Gastroesophageal sphincter (tissue), 3 donors: Measurements from ENCODE around the gene SLC1A4.
"Not testable (repeated sequence)": the region's sequence is repeated elsewhere in the genome, so short reads cannot be mapped to it uniquely, and the experiment has no call there.

Experiments used
- CTCF ChIP-seq, 4 experiments: fragments of 200-600 bp in 2 of 4; fragments of 450-650 bp in 2 of 4; sonication (generic) in 1 of 4; IDR thresholded peaks; one replicate each; pipeline ENCODE4 v1.5.1; 2017 to 2019; ENCODE audit warnings: antibody characterized with exemption in 4 of 4, mild to moderate bottlenecking in 2 of 4, moderate library complexity in 2 of 4
- POLR2A ChIP-seq, 2 donors: fragments of 450-650 bp; IDR thresholded peaks; one replicate each; pipeline ENCODE4 v1.6.1; 2017; ENCODE audit warnings: antibody characterized with exemption in 2 of 2, mild to moderate bottlenecking in 2 of 2, moderate library complexity in 1 of 2
- POLR2AphosphoS5 ChIP-seq: sonication (generic); formaldehyde crosslinking; IDR thresholded peaks from one replicate; pipeline ENCODE4 v1.6.1; 2017; ENCODE audit warnings: antibody characterized with exemption

- TF ChIP-seq POLR2A (IDR thresholded peaks at IDR 0.05); POLR2AphosphoS5; CTCF (IDR thresholded peaks at IDR 0.05): not testable (repeated sequence)
Observed at GRCh38 chr2:64969086-64969485, 20.1 kb upstream of the SLC1A4 start.
